Measurements from ENCODE around the gene FLNC.

FLNC gene

DNA sequence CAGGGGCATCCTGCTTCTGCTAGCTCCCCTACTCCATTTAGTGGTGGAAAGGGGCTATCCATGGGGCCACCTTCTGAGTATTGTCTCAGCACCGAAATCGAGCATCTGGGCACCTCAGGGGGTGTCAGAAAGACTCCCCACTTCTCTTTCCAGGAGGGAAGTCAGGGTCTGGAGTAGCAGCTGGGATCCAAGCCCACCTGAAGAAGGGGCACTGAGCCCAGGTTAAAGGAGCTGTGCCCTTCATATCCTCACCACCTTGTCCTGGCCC lies 2.6 kb downstream of the FLNC start:
- DNase-seq (ENCODE audit: low read depth in 2 of 2), result no peak

DNA sequence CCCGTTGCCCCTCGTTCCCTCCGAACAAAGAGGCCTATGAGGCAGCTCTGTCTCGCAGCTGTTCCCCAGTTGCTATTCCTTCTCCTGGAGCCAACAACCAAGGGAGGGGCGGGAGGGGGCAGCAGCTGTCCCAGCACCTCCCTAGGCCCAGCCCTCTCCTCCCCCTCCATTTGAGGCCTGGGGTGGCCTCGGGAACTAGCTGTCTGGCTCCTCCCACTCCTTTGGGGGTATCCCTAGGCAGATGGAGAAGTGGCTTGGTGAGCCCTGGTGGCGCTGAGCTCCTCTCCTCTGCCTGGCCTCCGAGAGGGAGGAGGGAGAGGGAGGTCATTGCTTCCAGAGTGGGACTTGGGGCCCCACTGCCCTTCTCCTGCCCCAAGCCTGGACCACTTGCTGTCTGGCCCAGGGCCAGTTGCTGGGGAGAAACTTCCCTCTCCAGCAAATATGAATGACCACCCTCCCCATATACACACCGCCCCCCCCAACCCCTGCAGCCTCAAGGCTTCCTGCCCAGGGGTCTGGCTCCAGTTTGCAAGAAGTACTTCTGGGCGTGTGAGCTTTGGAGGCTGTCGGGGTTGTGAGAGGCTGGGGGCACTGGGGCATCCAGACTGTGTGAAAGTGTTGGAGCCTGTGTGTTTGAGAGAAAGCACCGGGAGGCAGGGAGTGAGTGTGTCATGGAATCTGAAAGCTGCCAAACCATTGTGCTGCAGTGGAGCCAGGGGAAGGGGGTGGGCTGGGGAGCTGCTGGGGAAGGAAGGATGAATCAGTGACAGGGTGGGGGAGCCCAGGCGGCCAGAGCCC lies 3.1 kb downstream of the FLNC start:
- DNase-seq (ENCODE audit: low read depth in 2 of 2), result no peak

DNA sequence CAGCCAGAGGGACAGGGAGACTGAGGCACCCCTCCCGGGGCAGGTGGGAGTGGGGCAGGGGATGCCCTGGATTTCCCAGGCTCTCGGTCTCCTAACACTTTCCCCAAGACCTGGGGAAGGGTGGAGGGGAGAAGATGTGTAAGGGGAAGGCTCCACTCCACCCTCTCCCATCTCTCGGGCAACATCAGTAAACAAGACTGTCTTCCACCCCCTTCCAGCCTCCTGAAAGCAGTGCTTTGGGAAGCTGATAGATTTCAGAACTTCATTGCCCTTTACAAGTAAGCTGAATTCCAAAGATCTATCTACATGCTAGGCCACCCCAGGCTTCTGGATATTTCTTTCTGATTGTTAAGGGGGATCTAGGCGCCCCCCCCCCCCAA lies 3.7 kb downstream of the FLNC start:
- DNase-seq (ENCODE audit: low read depth in 2 of 2), result no peak

DNA sequence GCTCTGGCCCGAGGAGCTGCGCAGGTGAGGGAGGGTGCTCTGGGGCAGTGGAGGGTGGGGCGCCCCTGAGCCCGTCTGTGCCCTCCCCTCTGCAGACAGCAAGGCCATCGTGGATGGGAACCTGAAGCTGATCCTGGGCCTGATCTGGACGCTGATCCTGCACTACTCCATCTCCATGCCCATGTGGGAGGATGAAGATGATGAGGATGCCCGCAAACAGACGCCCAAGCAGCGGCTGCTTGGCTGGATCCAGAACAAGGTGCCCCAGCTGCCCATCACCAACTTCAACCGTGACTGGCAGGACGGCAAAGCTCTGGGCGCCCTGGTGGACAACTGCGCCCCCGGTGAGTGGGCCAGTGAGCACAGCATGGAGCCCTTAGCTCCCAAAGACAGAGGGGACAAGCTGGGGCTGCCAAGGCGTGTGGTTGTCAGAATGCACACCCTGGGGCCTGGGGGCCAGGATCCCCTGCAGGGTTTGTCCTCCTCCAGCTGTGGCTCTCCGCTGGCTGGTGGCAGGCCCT lies 5.1 kb downstream of the FLNC start:
- DNase-seq (ENCODE audit: low read depth in 2 of 2), result no peak

DNA sequence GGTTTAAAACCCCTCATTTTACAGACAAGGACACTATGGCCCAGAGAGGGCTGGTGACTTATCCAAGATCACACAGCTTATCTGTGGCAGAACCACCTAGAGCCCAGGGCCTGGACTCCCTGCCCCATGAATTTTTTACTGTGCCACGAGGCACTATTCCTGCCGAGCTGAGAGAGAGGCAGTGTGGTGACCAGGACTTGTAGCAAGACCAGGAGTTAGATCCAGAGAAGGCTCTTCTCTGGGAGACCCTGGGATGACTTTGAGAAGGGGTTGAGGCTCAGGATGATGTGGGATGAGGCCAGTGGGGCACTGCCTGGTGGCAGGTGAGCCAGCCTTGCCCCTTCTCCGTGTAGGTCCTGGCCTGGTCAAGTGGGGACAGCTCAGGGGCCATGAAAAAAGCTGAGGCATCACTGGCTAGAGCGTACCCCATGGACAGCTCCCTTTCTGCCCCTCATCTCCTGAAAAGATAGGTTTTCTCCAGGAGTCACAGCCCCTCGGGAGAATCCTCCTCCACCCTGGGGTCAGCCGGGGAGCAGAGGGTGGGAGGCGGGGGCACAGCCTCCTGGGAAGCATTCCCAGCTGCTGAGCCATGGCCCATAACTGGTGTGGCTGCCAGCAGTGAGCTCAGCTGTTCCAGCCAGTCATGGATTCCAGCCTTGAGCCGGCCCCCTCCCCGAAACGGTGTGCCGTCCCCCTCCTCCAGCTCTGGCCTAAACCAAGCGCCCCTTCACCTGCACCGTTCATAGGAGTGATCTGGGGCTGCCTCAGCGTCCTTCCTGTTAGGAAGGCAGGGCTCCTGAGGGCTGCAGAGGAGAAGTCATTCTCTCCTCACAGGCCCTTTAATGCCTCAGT lies 5.8 kb downstream of the FLNC start:
- DNase-seq (ENCODE audit: low read depth in 2 of 2), result no peak

DNA sequence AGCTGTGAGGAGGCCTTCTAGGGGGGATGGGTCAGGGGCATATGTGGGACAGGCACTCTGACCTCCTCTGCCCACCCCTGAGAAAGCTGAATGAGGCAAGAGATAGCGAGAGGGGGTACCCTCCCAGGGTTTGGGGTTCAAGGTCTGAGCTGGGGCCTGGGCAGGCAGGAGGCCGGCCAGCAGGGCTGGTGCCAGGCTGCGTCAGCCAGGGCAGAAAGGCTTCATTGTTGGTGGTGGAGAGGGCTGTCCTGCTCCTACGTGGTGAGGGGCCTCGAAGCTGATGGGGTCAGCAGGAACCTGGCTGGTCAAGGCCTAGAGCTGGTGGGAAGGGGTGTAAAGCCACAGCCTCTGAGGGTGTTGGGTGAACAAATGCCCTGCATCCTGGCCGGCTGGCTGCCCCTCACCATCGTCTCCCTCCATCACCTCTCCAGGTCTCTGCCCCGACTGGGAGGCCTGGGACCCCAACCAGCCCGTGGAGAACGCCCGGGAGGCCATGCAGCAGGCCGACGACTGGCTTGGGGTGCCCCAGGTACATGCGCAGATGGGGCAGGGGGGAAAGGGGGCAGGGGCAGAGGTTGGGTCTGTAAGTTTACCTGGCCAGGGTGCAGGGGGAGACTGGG lies 6.6 kb downstream of the FLNC start:
- DNase-seq (ENCODE audit: low read depth in 2 of 2), result no peak

DNA sequence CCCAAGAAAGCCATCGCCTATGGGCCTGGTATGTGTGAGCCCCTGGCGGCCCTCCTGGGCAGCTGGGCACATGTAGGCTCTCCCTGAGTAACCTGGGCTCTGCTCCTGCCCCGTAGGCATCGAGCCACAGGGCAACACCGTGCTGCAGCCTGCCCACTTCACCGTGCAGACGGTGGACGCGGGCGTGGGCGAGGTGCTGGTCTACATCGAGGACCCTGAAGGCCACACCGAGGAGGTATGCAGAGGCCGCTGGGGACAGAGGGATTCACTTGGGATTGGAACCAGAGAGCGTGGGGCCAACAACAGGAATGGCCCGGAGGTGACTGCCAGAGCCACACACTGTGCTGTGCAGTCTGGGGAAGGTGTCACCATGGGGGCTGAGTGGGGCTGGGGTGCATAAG lies 7.3 kb downstream of the FLNC start:
- no peak for DNase-seq (ENCODE audit: low read depth in 2 of 2)

DNA sequence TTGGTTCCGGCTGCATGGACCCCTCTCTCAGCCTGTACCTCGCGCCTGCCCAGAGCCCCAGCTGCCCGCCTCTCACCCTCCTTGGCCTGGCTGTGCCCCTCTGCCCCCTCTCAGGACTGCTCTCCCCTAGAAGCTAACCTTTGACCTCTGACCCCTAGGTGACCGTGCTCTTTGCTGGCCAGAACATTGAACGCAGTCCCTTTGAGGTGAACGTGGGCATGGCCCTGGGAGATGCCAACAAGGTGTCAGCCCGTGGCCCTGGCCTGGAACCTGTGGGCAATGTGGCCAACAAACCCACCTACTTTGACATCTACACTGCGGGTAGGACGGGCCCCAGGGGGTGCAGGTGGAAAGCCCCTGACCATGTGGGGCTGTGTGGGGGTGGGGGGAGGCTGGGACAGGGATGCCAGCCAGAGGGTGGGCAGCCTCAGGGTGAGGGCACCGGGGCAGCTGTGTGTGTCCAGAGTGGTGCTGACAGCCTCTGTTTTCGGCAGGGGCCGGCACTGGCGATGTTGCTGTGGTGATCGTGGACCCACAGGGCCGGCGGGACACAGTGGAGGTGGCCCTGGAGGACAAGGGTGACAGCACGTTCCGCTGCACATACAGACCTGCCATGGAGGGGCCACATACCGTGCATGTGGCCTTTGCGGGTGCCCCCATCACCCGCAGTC lies 8.0 kb downstream of the FLNC start:
- no peak for DNase-seq (ENCODE audit: low read depth in 2 of 2)

DNA sequence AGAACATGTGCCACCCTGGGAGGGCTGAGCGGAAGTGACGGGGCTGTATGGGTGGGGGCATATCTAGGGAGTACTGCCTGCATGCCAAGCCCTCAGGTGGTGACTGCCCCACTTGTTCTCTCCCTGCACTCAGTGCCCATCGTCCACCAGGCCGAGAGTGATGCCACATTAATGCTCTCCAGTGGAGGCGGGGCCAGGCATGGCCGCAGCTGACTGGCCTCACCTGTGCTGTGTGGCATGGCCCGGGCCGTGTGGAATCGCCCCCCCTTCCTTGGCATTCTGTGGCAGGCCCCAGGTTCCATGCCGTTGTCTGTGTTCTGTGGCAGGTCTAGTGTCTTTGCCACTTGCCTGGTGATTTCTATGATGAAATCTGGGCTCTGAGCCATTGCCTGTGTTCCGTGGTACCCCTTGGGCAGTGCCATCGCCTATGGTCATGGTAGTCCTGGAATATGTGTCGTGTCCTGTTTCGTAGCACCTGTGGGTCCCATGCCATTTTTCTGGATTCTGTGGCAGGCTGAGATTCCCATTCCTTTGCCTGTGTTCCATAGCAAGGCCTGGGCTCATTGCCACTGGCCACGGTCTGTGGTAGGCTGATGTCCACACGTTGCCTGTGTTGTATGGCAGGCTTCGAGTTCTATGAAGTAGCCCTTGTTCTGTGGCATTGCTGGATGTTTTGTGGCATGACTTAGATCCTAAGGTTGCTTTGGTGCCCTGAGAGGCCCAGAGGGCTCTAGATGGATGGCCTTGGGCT lies 8.9 kb downstream of the FLNC start:
- DNase-seq (ENCODE audit: low read depth in 2 of 2), result no peak

DNA sequence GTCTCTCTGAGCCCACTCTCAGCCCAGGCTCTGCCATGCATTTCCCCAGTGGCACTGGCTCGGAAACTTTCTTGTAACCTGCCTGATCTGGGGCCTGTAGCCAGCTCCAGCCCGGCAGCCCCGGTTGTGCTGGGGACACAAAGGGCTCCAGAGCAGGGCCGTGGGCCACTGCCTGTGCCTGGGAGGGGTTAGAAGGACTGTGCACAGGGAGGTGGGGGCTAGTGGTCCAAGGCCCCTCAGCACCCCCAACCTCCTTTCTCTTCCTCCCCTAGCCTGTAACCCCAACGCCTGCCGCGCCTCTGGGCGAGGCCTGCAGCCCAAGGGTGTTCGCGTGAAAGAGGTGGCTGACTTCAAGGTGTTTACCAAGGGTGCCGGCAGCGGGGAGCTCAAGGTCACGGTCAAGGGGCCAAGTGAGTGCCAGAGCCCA lies 9.6 kb downstream of the FLNC start:
- no peak for DNase-seq (ENCODE audit: low read depth in 2 of 2)

DNA sequence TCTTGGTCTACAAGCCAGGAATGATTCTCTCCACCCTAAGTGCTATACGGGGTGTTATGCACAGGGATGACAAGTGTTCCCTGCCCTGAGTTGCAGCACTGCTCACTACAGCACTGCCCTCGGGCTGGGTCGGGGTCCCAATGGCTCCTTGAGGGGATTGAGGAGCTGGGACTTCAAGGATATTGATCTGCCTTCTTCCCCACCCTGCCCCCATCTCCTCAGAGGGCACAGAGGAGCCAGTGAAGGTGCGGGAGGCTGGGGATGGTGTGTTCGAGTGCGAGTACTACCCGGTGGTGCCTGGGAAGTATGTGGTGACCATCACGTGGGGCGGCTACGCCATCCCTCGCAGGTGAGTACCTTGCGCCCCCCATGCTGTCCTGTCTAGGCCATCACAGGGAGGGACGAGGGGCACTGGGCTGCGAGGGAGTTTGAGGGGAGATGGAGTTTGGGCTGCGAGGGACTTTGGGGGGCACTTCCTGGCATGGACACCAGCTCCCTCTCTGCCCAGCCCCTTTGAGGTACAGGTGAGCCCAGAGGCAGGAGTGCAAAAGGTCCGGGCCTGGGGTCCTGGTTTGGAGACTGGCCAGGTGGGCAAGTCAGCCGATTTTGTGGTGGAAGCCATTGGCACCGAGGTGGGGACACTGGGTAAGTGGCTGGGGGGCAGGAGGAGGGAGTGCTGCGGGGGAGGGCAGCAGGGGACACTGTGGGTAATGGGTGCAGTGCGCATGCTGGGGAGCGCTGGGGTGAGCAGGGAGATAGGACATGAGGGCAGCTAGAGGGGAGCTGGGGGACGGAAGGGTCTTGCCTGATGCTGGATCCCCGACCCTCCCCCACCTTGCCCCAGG lies 10.3 kb downstream of the FLNC start:
- DNase-seq (ENCODE audit: low read depth in 2 of 2), result no peak

DNA sequence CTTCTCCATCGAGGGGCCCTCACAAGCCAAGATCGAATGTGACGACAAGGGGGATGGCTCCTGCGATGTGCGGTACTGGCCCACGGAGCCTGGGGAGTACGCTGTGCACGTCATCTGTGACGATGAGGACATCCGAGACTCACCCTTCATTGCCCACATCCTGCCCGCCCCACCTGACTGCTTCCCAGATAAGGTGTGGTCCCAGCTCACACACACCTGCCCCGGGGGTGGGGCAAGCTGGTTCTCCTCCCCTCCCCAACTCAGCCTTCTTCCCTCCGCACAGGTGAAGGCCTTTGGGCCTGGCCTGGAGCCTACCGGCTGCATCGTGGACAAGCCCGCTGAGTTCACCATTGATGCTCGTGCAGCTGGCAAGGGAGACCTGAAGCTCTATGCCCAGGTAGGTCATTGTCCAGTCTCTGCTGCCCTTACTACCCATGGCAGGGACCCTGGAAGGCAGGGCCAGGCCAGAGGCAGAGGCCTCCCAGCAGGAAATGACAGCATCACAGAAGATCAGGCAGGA lies 11.0 kb downstream of the FLNC start:
- DNase-seq (ENCODE audit: low read depth in 2 of 2), result no peak

DNA sequence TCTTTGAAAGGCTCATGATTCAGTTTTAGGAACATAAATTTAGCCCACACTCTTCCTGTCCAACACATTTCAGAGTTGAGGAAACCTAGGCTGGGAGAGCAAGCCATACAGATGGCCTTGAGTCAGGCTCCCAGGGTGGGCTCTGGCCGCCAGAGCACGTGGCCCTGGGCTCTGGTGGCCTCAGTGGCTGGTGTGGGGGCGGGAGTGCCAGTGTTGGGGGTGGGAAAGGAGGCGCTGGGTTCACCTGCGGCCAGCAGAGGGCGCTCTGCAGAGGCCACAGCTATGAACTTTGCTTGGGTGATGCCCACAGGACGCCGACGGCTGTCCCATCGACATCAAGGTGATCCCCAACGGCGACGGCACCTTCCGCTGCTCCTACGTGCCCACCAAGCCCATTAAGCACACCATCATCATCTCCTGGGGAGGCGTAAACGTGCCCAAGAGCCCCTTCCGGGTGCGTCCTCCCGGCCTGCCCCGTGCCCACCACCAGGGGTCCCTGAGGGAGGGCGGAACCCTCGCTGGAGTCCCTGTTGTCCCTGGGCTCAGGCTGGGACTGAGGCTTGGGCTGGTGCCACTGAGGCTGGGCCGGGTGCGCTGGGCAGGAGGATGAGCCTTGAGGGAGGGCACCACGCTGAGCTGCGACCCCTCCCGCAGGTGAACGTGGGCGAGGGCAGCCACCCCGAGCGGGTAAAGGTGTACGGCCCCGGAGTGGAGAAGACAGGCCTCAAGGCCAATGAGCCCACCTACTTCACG lies 11.9 kb downstream of the FLNC start:
- DNase-seq (ENCODE audit: low read depth in 2 of 2), result peak in 1 of 2 donors; percentile 36

DNA sequence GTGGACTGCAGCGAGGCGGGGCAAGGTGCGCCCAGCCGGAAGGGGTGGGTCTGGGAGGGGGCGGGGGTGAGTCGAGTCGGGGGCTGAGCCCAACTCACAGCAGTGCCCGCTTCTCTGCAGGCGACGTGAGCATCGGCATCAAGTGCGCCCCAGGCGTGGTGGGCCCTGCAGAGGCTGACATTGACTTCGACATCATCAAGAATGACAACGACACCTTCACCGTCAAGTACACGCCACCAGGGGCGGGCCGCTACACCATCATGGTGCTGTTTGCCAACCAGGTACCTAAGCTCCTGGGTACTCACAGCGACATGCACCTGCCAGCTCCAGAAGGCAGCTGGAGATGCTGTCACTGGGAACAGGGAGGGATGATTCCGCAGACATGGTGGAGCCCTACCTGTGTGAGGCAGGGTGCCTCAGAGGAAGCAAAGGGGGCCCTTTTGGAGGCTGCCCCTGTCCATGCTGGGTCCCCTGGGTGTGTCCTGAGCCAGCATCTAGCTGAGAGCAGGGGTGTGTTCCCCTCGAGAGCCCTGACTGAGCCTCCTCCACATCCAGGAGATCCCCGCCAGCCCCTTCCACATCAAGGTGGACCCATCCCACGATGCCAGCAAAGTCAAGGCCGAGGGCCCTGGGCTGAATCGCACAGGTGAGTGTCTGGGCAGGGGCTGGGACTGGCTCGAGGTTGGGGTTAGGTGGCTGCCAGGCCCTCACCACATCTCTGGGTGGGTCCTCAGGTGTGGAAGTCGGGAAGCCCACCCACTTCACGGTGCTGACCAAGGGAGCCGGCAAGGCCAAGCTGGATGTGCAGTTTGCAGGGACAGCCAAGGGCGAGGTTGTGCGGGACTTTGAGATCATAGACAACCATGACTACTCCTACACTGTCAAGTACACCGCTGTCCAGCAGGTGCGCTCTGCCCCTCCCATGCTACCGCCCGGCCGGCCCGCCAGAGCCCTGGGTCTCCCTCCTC lies 12.8 kb downstream of the FLNC start:
- DNase-seq (ENCODE audit: low read depth in 2 of 2), result no peak

DNA sequence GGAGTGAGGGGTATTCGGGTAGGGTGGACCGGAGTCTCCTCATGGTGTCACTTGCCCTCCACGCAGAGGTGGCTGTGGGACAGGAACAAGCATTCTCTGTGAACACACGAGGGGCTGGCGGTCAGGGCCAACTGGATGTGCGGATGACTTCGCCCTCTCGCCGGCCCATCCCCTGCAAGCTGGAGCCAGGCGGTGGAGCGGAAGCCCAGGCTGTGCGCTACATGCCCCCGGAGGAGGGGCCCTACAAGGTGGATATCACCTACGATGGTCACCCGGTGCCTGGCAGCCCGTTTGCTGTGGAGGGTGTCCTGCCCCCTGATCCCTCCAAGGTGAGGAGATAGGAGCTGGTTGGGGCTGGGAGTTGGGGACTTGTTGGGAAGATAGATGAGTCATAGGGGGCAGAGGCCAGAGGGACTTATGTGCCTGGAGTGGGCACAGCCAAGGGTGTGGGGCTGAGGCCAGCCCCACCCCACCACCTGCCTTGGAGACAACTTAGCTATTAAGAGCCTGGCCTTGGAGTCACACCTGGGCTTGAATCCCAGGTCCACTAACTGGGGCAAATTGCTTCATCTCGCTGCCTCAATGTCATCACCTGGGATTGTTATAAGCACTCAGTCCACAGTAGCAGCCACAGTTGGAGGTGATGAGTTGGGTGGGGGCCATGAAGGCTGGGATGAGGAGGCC lies 13.9 kb downstream of the FLNC start:
- DNase-seq (ENCODE audit: low read depth in 2 of 2), result no peak

DNA sequence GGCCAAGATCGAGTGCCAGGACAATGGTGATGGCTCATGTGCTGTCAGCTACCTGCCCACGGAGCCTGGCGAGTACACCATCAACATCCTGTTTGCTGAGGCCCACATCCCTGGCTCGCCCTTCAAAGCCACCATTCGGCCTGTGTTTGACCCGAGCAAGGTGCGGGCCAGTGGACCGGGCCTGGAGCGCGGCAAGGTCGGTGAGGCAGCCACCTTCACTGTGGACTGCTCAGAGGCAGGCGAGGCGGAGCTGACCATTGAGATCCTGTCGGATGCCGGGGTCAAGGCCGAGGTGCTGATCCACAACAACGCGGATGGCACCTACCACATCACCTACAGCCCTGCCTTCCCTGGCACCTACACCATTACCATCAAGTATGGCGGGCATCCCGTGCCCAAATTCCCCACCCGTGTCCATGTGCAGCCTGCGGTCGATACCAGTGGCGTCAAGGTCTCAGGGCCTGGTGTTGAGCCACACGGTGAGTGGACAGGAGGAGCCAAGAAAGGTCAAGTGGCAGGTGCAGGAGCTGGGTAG lies 14.6 kb downstream of the FLNC start:
- no peak for DNase-seq (ENCODE audit: low read depth in 2 of 2)

DNA sequence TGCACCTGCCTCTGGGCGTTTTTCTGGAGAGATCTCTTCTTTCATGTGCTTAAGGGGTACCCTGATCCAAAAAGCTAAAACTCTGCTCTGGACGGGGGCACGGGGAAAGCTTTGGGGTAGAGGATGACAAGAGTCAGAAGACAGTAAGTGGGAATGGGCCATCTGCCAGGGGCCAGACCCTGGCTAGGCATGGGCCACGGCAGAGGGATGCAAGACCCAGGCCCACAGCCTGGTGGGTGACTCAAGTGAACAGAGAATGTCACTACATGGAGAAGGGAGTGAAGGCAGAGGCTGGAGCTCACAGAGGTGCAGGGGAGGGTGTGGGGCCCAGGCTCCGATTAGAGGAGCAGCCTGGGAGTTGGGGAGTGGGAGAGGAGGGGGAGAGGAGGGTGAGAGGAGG lies 15.3 kb downstream of the FLNC start:
- DNase-seq (ENCODE audit: low read depth in 2 of 2), result no peak

DNA sequence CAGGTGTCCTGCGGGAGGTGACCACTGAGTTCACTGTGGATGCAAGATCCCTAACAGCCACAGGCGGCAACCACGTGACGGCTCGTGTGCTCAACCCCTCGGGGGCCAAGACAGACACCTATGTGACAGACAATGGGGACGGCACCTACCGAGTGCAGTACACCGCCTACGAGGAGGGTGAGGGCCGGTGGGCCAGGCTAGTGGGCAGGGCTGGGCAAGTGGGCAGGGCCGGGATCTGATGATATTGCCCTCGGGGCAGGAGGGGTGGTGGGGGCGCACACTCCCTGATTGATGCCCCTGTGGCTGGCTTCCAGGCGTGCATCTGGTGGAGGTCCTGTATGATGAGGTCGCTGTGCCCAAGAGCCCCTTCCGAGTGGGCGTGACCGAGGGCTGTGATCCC lies 15.8 kb downstream of the FLNC start:
- no peak for DNase-seq (ENCODE audit: low read depth in 2 of 2)
